AG09319 (cell line): ENCODE data around the gene SSNA1.
"Not testable (repeated sequence)": the region's sequence is repeated elsewhere in the genome, so short reads cannot be mapped to it uniquely, and the experiment has no call there.

Experiments used
- DNase-seq: peaks from one replicate; pipeline ENCODE4 v3.0.0-alpha.2; 2010; ENCODE audit warnings: low read depth; ENCODE audit errors: extremely low read depth
- TF ChIP-seq, protein P1 (sequence below): IDR thresholded peaks from 2 replicates; pipeline ENCODE4 v1.5.1; 2011; ENCODE audit warnings: low read depth, mild to moderate bottlenecking, inconsistent platforms, low read length, moderate library complexity

The SSNA1 gene

DNA sequence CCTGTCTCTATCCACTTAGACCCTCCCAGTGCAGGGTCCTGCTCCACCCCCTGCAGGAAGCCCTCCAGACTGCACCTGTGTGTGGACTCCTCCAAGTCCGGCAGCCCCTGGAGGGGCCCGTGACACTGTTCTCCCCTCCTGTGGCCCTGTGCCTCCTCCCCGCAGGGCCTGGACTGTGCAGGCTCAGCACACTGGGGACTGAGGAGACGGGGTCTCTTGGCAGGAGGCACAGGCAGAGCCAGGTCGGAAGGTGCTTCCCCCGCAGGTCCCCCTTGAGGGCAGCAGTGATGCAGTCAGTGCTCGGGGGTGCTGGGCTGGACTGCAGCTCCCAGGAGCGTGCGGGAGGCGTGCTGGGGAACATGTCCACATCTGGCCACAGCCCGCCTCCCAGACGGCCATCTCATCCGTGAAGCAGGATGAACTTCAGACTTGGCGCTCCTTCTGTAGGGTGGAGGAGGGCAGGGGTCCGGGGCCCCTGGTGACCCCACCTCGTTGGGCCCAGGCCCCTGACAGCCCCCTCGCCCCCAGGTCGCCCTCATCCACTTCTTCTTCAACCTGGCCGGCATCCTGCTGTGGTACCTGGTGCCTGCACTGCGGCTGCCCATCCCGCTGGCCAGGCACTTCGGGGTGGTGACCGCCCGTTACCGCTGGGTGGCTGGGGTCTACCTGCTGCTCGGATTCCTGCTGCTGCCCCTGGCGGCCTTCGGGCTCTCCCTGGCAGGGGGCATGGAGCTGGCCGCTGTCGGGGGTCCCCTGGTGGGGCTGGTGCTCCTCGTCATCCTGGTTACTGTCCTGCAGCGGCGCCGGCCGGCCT is 47.2 kb downstream of the SSNA1 start:
- TF ChIP-seq, protein P1, sequence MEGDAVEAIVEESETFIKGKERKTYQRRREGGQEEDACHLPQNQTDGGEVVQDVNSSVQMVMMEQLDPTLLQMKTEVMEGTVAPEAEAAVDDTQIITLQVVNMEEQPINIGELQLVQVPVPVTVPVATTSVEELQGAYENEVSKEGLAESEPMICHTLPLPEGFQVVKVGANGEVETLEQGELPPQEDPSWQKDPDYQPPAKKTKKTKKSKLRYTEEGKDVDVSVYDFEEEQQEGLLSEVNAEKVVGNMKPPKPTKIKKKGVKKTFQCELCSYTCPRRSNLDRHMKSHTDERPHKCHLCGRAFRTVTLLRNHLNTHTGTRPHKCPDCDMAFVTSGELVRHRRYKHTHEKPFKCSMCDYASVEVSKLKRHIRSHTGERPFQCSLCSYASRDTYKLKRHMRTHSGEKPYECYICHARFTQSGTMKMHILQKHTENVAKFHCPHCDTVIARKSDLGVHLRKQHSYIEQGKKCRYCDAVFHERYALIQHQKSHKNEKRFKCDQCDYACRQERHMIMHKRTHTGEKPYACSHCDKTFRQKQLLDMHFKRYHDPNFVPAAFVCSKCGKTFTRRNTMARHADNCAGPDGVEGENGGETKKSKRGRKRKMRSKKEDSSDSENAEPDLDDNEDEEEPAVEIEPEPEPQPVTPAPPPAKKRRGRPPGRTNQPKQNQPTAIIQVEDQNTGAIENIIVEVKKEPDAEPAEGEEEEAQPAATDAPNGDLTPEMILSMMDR, result no peak
- DNase-seq, result no peak

DNA sequence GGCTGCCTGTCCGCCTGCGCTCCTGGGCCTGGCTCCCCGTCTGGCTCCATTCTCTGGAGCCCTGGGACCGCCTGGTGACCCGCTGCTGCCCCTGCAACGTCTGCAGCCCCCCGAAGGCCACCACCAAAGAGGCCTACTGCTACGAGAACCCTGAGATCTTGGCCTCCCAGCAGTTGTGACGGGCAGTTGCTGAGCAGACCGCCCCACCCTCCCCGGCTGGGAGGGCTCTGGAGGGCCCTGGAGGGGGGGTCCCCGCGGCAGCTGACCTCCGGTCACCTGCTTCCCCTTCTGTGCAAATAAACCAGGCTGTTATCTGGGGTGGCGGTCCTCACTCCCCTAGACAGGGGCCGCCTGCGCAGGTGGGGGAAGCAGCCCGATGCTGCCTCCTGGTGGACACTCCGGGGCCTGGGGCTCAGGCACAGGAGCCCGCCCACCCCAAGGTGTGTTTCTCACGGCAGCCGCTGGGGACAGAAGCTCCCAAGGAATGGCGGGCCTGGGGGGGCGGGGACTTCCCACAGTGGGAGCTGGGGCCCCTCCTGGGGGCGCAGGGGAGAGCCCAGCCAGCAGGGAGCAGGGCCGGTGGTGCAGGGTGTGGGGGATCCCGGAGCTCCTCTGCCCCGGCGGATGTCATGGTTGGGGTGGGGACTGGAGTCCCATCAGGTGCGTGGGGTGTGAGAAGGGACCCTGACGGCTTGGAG is 47.9 kb downstream of the SSNA1 start:
- TF ChIP-seq, protein P1, result peak; percentile 92
- peak; percentile 29 for DNase-seq

DNA sequence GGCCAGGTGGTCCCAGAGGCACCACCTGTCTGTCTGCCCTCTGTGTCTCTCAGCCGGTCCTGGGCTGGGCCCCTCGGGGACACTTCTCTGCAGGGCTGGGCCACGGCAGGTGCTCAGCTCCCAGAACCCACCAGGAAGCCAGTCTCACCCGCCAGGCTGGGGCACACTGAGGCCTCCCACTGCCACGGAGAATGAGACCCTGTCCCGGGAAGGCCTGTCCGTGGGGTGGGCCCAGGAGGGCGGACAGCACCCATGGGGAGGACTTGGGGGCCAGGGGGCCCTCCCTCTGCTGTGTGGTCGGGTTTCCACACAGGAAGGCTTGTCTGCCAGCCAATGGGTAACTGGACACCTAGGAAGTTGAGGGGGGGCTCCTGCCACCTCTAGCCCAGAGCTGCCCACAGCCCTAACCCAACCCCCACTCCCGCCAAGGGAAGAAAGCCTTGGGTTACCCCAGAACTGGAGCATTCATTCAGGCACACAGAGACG is 48.5 kb downstream of the SSNA1 start:
- no peak for DNase-seq
- TF ChIP-seq, protein P1, result no peak

DNA sequence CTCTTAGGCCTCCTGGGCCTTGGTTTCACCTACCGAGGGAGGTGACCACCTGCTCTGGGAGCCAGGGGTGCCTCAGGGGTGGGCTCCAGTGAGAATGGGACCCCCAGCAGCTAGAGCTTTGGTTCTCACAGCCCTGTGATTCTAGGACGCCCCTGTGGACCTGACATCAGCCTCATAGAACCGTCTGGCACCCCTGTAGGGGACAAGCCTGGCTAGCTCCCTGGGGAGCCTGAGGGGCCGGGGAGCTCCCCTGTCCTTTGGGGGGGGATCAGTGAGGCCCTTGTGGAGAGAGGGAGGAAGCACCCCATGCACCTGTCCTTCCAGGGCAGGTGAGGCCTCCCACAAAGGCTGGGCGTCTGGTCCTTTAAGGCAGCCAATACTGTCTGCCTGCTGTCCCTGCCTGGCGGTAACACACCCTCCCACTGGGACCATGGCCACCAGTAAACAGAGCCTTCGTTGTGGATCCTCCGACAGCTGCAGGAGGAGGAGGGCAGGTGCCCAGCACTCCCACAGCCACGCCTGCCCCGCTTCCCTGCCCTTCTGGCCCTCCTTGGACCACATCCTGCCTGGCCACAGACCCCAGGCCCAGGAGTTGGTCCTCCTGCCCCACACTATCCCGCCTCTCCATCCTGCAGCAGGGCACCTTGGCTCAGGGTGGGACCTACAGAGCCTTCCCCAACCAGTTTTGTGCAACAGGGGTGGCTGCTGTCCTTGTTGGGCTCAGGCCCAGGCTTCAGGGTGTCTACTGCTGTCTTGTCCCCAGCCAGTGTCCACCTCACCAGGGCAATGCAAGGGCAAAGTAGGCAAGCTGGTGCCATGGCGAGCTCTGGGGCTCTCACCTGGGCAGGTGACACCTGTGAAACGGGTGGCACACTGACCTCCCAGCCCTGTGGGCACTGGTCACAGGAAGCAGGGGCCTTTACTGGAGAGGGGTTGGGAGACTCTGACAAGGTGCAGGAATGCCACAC is 49.6 kb downstream of the SSNA1 start:
- TF ChIP-seq, protein P1, result no peak
- no peak for DNase-seq

DNA sequence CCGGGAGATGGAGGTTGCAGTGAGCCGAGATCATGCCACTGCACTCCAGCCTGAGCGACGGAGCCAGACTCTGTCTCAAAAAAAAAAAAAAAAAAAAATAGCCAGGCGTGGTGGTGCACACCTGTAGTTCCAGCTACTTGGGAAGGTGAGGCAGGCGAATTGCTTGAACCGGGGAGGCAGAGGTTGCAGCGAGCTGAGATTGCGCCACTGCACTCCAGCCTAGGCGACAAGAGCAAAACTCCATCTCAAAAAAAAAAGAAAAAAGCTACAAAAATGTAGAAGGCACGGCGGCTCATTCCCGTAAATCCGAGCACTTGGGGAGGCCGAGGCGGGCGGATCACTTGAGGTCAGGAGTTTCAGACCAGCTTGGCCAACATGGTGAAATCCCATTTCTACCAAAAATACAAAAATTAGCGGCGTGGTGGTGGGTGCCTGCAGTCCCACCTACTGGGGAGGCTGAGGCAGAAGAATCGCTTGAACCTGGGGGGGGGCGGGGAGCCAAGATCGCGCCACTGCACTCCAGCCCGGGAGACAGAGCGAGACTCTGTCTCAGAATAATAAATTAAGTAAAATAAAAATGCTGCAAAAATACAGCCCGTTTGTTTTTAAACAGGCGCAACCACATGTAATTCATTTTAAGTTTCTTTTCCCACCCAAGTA is 51.2 kb downstream of the SSNA1 start:
- not testable (repeated sequence) for DNase-seq
